Endothelial cell (in vitro differentiated cells): ENCODE measurements around the gene TLR5. TPM values are rescaled to one million over a fixed set of nuclear protein-coding genes. Genes with fewer than 3 reads are reported as not detected.

Source experiments
- DNase-seq: peaks from one replicate; pipeline ENCODE4 v3.0.0; 2021; ENCODE audit warnings: low spot score
- H3K27ac Mint-ChIP-seq: one replicate; pipeline ENCODE4 v1.8.0; 2021; ENCODE audit warnings: mixed read lengths, inconsistent platforms; ENCODE audit not compliant: unreplicated experiment
- H3K27me3 Mint-ChIP-seq: one replicate; pipeline ENCODE4 v1.8.0; 2021; ENCODE audit warnings: mild to moderate bottlenecking, moderate library complexity, mixed read lengths, inconsistent platforms; ENCODE audit not compliant: unreplicated experiment
- H3K36me3 Mint-ChIP-seq: one replicate; pipeline ENCODE4 v1.8.0; 2021; ENCODE audit warnings: mild to moderate bottlenecking, low read depth, mixed read lengths, inconsistent platforms; ENCODE audit not compliant: unreplicated experiment
- H3K4me1 Mint-ChIP-seq: one replicate; pipeline ENCODE4 v1.8.0; 2021; ENCODE audit warnings: mild to moderate bottlenecking, mixed read lengths, inconsistent platforms; ENCODE audit not compliant: unreplicated experiment
- H3K4me3 Mint-ChIP-seq: one replicate; pipeline ENCODE4 v1.8.0; 2021; ENCODE audit warnings: mild to moderate bottlenecking, mixed read lengths, inconsistent platforms; ENCODE audit not compliant: unreplicated experiment
- H3K9me3 Mint-ChIP-seq: one replicate; pipeline ENCODE4 v1.8.0; 2021; ENCODE audit warnings: mixed read lengths, inconsistent platforms; ENCODE audit not compliant: unreplicated experiment
- CTCF ChIP-seq: fragments of 200-600 bp; sonication (generic); IDR thresholded peaks from one replicate; pipeline ENCODE4 v1.5.0; 2021; ENCODE audit warnings: antibody characterized with exemption; ENCODE audit not compliant: unreplicated experiment
- total RNA-seq: library from RNA; stranded (reverse); fragmentation: NEBNext Ultra II Directional; extraction: Animal tissue kit (Norgen Biotek cat#: 25700); gene quantifications from one replicate; pipeline ENCODE4 v1.2.1, GENCODE V29; 2021; ENCODE audit not compliant: unreplicated experiment

TLR5 gene
- total RNA-seq, 1 donor from 2014 or later = 0.77 TPM

GRCh38 chr1:223143537-223144248 lies 645 bp upstream of the TLR5 start:
- TF ChIP-seq CTCF = no peak
- no peak overlapping the region for H3K27ac Mint-ChIP-seq
- no peaks in the 10 kb centered on the region for H3K9me3 Mint-ChIP-seq
- peaks cover 4% of the 10 kb centered on the region for H3K36me3 Mint-ChIP-seq
- H3K4me3 Mint-ChIP-seq = peak overlapping the region; percentile 61
- peaks cover 5% of the 10 kb centered on the region for H3K27me3 Mint-ChIP-seq
- H3K4me1 Mint-ChIP-seq = peaks cover 8% of the 10 kb centered on the region
- no peak for DNase-seq

- no peak overlapping the region for H3K27ac Mint-ChIP-seq
- no peak for DNase-seq
- peaks cover 4% of the 10 kb centered on the region for H3K36me3 Mint-ChIP-seq
Observed at GRCh38 chr1:223142269-223142668, 779 bp downstream of the TLR5 start.

GRCh38 chr1:223140611-223141405 lies 2.2 kb downstream of the TLR5 start:
- Mint-ChIP-seq H3K27ac (peak overlapping the region; percentile 13), H3K36me3 (no peaks in the 10 kb centered on the region), H3K4me3 (no peak overlapping the region), H3K9me3 (no peaks in the 10 kb centered on the region), H3K27me3 (peaks cover 7% of the 10 kb centered on the region), H3K4me1 (peaks cover 12% of the 10 kb centered on the region)
- no peak for DNase-seq
- no peak for TF ChIP-seq CTCF

More at GRCh38 chr1:223142269-223142668, 779 bp downstream of the TLR5 start:
- Mint-ChIP-seq H3K27me3 (peaks cover 5% of the 10 kb centered on the region), H3K9me3 (no peaks in the 10 kb centered on the region), H3K4me3 (no peak overlapping the region), H3K4me1 (peaks cover 8% of the 10 kb centered on the region)
- TF ChIP-seq CTCF = no peak

- H3K36me3 Mint-ChIP-seq = no peaks in the 10 kb centered on the region
- no peak for TF ChIP-seq CTCF
- no peak for DNase-seq
- H3K4me1 Mint-ChIP-seq = peaks cover 20% of the 10 kb centered on the region
- H3K9me3 Mint-ChIP-seq = no peaks in the 10 kb centered on the region
- H3K27ac Mint-ChIP-seq = no peak overlapping the region
- H3K4me3 Mint-ChIP-seq = no peak overlapping the region
- H3K27me3 Mint-ChIP-seq = peaks cover 7% of the 10 kb centered on the region
Observed at GRCh38 chr1:223137455-223138085, 5.5 kb downstream of the TLR5 start.
